HFF-Myc (cell line): ENCODE results near the gene DIP2C.

Source experiments
- DNase-seq: peaks from one replicate; pipeline ENCODE4 v3.0.0-alpha.2; 2011; ENCODE audit warnings: low read depth; ENCODE audit errors: extremely low read depth
- H3K4me3 ChIP-seq: replicated peaks from 2 replicates; pipeline ENCODE4 v1.5.1; 2011; ENCODE audit warnings: low read depth, mild to moderate bottlenecking, control low read depth, low read length
- CTCF ChIP-seq: IDR thresholded peaks from 2 replicates; pipeline ENCODE4 v1.5.1; 2012; ENCODE audit warnings: mild to moderate bottlenecking, low read depth, low read length, control low read depth; ENCODE audit errors: missing control alignments

The DIP2C gene

GRCh38 chr10:623477-624311, 65.8 kb downstream of the DIP2C start:
- TF ChIP-seq CTCF: no peak
- no peak overlapping the region for H3K4me3 ChIP-seq
- DNase-seq: no peak

GRCh38 chr10:623014-623413, 66.5 kb downstream of the DIP2C start:
- no peak for DNase-seq
- H3K4me3 ChIP-seq: no peak overlapping the region
- no peak for TF ChIP-seq CTCF

GRCh38 chr10:621981-622740, 67.3 kb downstream of the DIP2C start:
- no peak overlapping the region for H3K4me3 ChIP-seq
- TF ChIP-seq CTCF: no peak
- DNase-seq: no peak

- no peak overlapping the region for H3K4me3 ChIP-seq
- no peak for DNase-seq
- TF ChIP-seq CTCF: no peak
Observed at GRCh38 chr10:621513-621912, 68.0 kb downstream of the DIP2C start.

GRCh38 chr10:620971-621370, 68.5 kb downstream of the DIP2C start:
- no peak overlapping the region for H3K4me3 ChIP-seq
- no peak for TF ChIP-seq CTCF
- no peak for DNase-seq

GRCh38 chr10:620417-620816, 69.1 kb downstream of the DIP2C start:
- no peak for DNase-seq
- TF ChIP-seq CTCF: no peak
- H3K4me3 ChIP-seq: no peak overlapping the region
